Central memory CD4-positive, alpha-beta T cell (primary cell): ENCODE results near the gene DLG2.

Experiments
- DNase-seq: peaks from one replicate; pipeline ENCODE4 v3.0.0; 2022

DLG2 gene

DNA sequence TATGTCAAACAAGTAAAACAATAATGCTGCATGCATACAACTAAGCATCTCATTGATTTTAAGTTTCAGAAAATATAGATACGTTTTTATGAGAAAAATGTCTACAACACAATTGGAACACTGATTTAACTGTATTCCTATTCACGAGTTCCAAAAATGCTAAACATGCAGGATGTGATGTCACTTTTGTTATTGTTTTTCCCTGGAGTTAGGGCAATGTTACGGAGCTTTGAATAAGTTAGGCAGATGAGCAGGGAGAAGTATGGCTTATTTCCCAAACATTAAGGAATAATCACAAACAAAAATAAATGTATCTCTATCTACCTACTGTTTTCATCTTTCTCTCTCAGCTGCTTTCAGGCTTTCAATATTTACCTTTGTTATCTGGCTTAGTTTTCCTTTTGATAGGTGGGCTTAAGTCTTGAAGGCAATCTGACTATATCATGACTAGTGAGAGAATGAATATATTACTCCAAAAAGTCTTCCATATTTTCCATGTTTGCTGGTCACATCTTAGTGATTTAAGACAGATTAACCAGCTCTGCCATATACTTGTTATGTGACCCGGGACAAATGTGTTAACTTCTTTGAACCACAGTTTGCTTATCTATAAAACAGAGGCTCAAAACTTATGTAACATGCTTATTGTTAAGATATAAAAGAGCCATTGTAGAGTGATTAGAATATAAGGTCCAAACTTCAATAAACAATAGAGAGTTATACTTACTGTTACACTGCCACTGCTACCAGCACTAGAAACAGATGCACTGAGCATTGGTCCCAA lies 1486.6 kb downstream of the DLG2 start:
- no peak for DNase-seq

DNA sequence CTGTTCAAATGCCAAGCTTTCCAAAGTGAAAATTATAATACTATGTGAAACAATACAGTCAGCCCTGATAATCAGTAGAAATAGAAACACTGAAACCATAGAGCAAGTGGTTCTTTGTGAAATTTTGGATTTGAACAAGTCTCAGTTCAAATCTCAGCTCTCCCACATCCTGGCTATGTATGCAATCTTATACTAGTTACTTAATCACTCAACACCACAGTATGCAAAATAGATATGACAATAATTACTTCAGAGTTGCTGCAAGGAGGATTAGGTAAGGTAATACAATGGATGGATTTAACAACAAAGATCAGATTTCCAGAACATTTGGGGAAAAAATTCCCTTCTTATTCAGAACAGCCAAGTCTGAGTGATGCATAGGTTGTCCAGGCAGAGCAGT lies 1489.2 kb downstream of the DLG2 start:
- no peak for DNase-seq

DNA sequence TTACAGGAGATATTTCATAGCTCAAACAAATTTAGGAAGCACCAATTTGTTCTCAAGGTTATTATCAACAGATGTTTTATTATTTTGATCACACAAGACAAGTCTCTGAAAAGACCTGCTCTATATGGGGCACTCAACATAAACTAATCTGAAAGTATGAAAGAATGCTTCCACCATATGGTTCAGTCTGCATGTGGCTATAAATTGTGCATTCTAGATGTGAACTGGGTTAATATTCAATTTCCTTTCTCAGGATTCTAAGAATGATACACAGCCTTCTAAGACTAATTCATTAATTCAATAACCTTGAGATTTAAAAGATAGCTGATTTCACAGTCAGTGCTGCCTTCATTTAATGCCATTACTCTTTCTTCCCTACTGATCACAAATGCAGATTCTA lies 1489.6 kb downstream of the DLG2 start:
- no peak for DNase-seq

DNA sequence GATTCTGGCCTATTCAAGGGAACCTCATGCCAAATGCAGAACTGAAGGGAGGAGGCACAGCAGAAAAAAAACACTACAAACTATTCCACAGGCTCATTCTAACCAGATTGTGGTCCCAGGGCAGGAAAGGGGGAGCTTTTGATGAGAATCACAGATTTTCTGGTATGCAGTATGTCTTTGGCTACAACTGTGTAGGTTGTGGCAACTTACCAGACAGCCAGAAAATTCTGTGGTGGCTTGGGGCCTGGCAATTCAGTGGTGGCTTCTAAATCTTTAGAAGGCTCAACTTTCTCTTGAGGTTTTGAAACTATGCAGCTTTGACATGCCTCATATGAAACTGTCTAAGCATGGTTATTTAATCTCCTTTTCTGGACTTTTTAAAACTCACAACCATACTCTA lies 1490.2 kb downstream of the DLG2 start:
- no peak for DNase-seq

DNA sequence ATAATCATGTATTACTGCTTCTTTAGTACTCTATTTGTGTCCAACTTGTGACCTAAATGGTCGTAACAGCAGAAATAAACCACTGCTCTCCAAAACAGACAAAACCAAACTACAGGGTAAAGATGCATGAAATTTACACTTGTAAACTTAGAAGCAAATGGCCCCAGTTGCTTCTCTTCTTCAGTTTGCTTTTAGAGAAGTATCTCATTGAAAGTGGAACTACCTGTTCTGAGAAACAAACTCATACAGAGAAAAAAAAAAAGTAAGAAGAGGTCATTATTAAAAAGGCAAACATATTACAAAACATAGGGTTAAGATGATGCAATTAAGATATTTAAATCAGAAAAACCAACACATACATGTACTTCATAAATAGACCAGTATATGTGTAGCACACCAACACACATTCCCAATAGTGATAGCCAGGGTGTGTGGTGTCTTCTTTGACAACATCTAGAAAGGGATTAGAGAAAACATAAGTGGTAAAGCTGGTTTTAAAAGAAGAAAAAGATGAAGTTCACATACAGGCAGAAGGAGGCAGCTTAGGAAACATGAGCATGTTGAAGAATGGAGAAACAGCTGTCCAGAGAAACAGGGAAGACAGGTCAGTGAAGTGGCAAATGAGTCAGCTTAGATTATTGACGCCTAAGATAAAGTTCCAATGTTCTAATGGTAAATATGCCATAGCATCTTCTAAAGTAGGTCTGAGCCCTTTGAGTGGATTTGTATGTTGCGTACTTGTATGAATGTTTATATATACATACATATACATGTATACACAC lies 1496.3 kb downstream of the DLG2 start:
- no peak for DNase-seq

DNA sequence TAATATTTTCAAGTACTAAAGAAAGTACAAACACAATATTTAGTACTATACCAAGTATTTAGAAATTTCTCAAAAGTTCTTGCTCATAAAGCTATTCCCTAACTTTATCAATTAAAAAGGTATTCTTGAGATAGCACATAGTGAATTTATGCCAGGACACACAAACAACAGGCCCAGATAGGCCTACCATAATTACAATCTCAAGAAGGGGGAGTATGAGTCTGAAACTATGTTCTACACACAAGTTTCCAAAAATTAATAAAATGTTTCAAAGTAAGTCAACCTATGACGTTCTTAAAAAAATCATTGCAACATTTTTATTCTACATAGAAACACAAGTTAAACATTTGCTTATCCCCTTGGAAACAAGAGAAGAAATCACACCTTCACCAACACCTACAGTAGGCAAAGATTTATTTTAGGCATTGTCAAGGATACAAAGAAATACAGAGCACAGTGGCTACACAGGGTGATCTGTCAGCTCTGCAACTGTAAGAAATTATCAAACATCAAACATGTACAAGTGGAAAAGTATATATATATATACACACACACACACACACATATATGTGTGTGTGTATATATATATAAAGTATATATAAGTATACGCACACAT lies 1497.1 kb downstream of the DLG2 start:
- DNase-seq = no peak

DNA sequence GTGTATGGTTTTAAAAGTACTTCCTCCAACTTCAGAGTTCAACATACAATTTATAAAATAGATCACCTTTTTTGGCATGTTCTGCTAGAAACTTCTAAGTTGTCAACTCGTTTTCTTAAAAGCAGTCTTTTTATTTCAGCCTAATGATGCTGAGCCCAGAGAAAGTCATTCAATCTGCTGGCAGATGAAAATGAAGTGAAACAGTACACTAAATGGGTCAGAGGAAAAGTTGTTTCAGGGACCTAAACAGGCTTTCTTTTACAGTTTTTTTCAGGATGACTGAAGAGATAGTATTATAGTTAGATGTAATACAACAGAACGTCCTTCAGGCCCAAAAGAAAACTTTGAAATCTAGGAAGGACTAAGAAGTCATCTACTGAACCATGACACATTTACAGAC lies 1498.3 kb downstream of the DLG2 start:
- DNase-seq = no peak

DNA sequence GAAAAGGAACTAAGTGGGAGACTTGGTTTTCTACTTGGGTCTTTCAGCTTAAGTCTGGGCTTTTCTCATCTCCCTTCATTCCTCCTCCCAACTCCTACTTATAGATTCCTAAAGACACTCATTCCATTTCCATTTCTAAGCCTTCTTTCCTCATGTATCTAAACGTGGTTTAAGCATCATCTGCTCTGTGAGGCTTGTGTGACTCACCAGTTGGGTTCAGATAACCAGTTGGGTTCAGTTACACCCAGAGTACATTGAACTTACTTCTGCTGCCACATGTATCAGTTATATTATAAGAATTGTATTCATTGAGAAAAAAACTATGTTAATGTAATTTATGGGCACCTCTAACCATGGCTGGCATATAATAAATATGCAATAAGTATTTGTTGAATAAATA lies 1509.8 kb downstream of the DLG2 start:
- no peak for DNase-seq

DNA sequence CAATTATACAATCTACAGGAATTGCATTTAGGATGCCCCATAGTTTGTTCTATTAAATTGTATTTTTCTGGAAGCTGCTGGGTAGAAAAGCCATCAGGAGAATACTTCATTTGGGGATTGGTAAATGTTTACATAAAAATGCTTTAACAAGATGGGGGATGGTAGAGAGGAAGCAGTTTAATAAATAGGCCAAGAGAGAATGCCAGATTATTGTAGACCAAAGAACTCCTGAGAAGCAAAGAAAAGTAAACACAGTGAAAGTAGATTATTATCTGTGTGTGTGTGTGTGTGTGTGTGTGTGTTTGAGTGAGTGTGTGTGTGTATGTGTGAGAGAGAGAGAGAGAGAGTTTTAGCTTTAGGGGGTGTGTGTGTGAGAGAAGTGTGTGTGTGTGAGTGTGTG lies 1520.6 kb downstream of the DLG2 start:
- DNase-seq = no peak

DNA sequence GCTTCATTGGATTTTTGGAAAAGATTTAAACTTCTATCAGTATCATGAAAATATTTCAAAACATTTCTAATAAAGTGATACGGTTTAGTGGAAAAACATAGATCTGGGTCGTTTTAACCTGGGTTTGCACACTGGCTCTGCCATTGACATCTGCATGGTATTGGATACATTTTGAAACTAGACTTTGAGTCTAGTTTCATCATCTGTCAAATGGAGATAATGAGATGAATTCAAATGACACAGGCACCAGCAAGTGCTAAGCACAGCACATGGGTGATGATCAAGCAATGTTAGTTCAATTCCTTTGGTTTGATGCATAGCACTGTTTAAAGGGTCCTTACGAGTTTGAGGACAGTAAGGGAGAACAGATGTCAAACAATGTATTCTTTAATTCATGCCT lies 1522.0 kb downstream of the DLG2 start:
- no peak for DNase-seq

DNA sequence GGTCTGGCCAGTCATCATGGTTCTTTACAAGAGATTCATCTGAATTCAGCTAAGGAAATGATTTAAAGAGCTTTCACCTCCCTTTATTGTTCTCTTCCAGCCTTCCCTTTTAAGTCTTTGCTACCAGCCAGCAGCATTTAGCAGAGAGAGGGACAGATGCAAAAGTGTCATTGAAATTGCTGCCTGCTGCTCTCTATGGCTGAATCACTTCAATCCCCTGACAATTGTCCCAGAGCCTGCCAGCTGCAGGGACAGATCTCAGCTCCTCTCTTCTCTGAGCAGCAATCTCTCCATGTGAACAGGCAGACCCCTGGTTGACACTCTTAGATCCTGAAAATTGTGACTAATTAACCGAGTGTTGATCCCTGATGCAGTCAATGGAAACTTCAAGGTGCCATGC lies 1524.0 kb downstream of the DLG2 start:
- no peak for DNase-seq

DNA sequence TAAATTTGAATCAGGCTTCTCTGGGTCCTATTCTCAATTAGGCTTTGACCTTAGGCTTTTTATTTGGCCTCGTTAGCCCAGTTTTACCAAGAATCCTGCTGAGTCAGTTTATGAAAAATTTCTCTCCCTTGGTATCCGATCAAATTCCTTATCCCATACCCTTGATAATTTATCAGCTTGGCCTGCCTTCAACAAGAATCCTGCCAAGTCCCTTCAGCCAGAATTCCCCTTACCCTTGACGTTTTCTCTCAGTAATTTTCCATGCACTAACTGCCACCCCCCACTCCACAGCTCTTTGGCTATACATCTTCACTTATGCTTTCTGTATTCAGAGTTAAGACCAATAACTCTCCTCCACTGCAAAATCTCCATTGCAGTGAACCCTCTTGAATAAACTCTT lies 1530.0 kb downstream of the DLG2 start:
- DNase-seq = no peak

DNA sequence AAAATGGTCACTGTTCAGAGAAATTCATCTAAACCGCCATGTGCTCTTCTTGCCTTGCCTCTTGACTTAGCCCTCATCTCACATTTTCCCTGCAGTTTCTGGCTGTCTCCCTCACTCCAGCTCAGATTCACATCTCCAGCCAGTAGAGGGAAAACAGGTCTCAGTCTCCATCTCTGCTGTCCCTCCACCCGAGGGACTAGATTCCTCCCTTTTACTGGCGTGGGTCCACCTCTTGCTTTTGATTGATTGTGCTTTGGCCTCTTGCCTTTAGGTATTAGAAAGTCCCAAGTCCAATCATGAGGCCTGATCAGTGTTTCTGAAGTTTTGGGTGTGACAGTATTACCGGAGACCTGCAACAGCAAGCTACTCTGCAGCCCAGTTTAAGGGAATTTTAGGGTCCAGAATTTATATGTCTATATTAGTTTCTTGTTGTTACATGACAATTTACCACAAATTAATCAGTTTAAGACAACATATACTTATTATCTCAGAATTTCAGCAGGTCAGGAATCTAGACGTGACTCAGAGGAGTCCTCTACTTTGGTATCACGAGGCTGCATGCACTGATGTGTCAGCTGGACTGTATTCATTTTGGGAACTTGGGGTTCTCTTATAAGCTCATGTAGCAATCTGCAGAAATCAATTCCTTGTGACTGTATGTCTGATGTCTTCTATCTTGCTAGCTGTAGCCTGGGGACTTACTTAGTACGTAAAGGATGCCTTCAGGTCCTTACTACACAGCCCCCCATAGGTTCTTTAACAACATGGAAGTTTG lies 1535.7 kb downstream of the DLG2 start:
- no peak for DNase-seq

DNA sequence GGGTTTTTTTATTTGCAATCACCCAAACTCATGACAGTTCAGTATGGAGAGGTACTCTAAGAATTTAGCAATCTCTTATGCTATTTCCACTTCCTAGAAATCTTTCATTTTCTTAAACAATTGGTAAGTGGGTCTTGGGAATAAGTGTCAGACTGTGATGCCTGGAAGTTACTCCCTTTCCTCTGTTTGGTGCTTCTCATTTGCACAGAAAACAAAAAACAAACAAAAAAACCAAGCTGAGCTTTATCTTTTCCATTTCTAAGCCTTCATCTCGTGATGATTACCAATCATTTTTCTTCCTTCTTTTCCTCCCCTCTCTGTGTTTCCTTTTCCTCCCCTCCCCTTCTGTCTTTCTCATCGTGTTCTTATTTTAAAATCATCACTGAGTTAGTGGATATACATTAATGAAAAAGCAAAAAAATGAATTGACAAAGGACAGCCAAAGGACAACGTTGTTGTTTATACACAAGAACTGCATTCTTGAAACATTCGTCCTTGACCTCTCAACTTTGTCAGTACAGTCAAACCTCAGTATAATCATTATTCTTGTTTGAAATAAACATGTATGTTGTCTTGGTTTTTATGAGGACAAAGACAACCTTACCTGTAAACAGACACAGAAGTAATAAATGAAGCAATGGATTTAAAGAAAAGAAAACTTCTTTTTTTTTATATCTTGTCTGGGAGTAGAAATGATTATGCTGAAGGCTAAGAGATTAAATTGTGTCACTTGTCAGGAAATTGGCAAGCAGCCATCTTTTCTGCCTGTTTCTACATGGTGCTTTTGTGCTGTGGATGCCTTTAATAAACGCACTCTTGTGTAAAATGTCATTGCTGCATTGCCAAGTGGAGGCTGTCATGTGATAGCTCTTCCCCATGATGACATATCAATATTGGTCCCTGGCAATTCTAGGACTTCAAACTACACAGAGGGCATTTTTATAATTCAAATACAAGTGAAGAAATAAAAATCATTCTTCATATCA lies 1537.8 kb downstream of the DLG2 start:
- no peak for DNase-seq

DNA sequence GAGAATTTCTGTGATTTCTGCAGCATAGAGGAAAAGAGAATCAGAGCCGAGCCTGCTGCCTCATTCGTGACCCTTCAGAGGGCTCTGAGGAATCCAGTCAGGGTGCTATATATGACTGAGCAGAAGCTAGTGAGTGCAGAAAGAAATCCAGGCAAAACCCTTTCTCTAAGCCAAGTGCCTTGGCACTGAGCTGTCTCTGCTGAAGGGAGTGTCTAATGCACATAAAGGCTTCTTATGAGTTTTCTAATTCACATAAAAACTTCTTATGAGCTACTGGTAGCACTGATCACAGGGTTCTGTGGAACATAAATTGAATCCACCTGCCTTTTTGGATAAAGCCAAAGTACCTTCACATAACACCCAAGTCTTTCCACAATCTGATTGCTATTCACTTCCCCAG lies 1555.3 kb downstream of the DLG2 start:
- DNase-seq = no peak

DNA sequence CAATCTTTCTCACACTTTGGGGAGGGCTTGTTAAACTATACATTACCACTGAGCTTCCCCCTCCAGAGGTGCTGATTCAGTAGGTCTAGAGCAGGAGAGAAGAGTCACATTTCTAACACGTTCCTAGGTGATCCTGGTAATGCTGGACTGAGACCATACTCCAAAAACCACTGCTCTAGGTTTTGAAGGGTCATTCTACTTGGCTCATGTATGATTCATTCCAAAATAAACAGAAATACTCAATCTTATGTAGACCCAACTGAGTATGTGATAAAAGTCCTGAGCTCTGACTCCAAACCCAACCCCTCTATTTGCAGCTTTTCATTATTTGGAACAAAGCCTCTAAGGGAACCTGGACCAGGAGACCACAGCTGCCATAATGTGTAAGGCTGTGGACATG lies 1558.1 kb downstream of the DLG2 start:
- DNase-seq = no peak

DNA sequence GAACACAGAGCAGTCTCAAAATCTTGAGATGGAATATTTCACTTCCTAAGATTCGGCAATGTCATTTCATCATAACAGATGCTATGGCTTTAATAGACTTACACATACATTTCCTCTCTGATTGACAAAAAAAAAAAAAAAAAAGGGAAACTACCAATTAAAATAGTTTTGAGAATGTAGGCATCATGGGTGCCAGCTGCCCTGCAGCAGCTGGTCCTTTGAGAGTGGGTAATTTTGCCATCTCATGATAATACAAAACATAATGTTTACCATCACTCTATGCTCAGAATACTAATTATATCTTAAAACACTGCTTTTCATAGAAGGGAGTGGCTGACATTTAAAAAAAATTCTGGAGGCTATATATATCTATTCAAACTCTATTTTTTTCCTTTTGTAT lies 1565.4 kb downstream of the DLG2 start:
- DNase-seq = no peak

DNA sequence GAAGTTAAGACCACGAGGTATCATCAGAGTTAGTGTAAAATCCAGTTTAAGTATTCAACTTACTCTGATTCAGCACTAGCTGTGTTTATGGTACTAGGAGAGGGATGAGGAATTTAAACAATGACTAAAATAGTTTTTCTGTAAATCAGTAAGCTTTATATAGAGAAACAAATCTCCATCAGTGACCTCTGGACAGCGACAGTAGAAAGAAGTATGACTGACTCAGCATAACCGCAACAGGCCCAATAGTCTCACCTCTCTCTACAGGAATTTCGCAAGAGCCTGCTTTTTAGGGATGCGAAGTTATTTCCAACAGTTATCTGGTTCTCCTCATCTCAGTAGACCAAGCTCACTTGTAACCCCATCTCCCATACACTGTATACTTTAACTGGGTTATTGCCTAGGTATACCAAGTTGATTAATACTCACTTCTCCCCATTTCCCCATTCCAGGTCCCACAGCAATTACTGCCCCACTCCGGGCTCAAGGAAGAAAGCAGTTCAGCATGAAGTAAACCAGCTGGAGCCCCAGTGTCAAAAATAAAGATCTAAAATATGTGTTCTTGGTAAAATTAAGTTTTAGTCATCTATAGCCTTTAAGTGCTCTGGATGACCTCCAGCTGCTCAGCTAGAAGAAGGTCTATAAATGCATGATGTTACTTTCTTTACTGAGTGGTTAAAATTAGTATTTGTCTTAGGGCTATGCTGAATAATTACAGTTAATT lies 1570.3 kb downstream of the DLG2 start:
- no peak for DNase-seq

DNA sequence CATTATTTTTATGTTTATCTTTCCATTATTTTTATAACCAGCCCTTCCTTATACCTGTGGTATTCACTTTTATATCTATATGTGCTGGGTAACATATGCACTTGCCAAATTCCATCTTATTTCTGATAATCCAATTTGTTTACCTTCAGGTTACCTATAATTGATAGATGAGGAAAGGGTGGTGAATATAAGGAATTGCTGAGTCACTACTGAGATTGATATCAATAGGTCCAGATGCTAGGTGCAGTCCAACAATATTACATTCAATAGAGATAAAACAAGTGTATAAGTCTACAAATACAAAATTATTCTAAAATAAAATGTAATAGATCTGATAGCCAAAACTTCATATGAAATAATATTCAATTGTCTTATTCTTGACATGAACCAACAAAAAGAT lies 1582.0 kb downstream of the DLG2 start:
- no peak for DNase-seq

DNA sequence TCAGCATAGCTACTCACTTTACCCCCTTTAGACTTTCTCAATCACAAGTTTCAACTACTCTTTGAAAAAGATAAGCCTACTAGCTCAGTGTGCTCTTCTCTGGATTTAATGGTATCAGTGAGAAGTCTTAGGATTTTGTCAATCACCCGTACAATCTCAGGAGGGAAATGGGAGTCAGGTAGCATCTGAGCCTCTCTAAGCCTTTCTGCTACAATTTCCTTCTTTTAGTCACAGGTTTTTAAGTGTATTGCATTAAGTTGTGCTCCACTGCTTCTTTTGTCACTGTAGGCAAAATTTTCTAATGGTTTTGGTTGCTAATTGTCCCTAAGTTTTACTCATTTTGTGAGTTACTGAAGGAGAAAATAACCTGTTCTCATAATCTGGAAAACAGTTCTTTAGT lies 1582.4 kb downstream of the DLG2 start:
- DNase-seq = no peak

DNA sequence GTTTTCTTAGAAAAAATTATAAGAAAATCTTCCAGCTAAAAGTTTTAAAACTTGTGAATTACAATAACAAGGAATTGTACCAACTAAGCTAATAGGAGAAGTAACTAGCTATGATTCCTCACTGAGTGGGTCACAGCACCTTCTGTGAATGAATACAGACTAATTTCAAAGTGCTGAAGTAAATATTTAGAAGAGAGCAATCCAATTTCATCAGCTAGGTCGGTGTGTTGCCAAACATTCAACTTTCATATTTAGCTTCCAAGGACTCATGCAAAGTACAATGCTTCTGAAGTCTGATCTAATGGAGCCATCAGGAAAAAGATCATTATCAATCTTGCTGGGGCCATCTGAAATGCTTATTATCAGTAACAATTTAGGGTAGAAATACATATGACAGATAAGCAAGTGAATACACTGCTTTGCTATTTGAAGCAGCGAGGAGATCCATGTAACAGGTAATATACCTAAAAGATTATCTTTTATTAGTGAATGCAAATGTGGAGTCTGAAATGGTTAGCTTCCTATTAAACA lies 1590.4 kb downstream of the DLG2 start:
- no peak for DNase-seq
